HG02840 (cell line): ENCODE results near the gene ALDOB.

Experiments
- ATAC-seq: cut with Tn5 transposase; IDR thresholded peaks from one replicate; pipeline ENCODE4 v1.9.1; 2021; ENCODE audit warnings: mild to moderate bottlenecking, moderate library complexity, moderate number of reproducible peaks; ENCODE audit not compliant: unreplicated experiment, low FRiP score

The ALDOB gene

DNA sequence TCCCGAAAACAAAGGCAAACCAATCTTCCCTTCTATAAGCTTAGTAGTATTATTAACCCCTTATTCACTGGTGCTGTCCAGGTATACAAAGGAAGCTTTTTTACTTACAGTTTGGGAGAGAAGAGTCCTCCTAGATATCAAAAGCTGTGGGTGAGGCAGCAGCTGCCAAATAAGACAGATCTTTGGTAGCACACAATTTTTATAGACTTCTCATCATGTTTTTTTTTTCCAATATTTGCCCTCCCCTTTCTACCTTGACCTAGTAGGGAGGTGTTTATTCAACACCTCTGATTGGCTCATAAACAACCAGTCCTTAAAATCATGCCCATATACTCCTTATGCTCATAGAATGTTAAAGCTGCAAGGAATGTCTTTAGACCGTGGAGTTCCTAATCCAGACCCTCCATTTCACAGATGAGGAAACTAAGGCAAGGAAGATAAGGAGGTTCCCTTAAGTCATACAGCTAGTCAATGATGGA, at the start of gene ALDOB:
Gene ALDOB (minus strand): TSS at position 174 of the 479 bp plus-strand sequence. CDS start 4,887 bp downstream, outside the sequence.
- no peak for ATAC-seq

DNA sequence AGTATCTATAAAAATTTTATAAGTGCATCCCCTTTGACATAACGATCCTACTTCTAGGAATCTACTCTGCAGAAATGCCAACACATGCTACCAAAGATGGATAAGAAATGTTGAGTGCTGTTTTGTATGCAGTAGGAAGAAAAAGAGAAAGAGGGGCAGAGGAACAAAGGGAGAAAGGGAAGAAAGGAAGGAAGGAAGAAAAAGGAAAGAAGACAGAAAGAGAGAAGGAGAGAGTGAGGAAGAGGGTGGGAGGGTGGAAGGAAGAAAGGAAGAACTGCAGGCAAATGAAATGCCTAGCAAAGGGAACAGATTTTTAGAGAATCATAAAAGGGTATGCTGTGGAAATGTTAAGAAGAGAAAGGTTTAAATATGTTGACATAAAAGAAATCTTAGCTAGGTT, 48.5 kb upstream of the ALDOB start:
- ATAC-seq: no peak

DNA sequence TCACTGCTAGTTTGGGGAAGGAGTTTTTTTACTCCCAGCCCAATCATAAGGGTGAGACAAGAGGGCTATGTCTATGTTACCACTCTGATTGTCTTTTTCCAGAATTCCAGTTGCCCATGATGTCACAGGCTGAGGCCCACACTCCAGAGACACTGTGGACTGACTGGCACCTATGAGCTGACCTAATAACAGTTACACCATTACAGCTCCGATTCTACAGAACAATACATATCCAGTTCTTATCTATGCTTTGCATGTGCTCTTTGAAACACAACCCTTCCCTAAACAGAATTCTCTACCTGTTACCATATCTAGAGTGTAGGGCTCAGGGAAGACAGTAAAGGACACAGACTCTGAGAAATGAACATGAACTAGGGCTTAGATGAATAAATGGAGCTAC, 45.7 kb upstream of the ALDOB start:
- no peak for ATAC-seq

- ATAC-seq: no peak
Observed at GRCh38 chr9:101480386-101480785, 44.8 kb upstream of the ALDOB start.

DNA sequence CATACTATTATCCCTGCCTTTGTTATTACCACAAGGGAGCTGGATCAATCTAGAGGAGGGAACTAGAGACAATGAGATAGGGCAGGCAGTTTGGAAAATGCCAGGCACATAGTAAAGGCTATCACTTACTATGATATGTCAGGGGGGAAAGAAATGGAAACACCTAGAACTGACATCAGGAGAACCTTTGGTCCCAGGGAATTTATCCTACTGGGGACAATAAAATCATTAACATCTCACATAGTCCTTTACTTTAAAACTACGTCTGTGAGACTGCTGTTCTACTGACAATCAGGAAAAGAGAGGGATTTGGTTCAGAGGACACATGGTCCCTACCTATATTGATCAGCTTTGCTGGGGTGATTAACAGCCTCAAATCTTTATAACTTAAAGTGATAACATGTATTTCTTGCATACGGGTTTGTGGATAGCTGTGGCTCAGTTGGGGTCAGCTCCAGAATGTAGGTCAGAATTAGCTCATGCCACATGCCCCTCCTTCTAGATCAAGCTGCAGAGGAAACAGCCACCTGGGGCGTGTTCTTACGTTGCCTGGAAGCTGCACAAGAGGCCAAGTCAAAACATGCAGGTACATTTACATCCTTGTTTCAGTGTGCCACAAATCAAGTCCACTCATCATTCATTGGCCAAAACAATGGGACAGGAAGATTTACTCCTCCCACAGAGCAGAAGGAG, 43.9 kb upstream of the ALDOB start:
- ATAC-seq: no peak

DNA sequence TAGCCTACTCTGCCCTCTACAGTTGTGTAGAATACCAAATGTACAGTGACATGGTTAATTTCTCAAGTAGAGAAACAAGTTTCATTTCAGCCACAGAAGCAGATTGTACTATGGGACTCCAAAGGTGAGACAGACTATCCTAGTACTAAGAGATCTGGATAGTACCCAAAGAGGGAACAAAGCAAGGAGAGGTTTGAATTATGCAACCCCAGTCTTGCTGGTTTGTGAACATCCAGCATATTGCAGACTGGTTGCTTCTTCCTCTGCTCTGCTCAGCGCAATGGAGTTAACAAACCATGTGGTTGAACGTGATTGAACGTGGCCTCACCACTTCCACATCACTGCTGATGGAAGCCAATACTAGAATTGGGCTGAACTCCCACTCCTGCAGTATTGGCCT, 43.3 kb upstream of the ALDOB start:
- no peak for ATAC-seq

DNA sequence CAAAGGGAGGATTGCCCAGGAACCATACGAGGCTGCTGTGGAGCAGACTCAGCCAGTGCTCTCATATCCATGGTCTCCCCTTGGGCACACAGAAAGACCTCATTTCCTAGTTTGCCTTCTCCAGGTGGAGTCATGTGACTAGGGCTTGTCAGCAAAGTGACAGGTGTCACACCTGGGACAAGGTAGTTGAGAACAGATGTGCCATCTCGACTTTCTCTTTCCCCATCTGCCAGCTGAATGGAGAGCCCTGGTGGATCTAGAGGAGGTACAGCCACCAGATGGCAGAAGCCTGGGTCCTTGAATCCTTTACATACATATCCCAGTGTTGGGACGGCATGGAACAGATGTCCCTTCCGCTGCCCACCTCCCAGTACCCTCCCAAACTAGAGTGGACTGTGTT, 42.9 kb upstream of the ALDOB start:
- ATAC-seq: no peak

- no peak for ATAC-seq
Observed at GRCh38 chr9:101477736-101478135, 42.2 kb upstream of the ALDOB start.

- no peak for ATAC-seq
Observed at GRCh38 chr9:101477214-101477613, 41.6 kb upstream of the ALDOB start.

GRCh38 chr9:101476576-101477208, 41.1 kb upstream of the ALDOB start:
- no peak for ATAC-seq

DNA sequence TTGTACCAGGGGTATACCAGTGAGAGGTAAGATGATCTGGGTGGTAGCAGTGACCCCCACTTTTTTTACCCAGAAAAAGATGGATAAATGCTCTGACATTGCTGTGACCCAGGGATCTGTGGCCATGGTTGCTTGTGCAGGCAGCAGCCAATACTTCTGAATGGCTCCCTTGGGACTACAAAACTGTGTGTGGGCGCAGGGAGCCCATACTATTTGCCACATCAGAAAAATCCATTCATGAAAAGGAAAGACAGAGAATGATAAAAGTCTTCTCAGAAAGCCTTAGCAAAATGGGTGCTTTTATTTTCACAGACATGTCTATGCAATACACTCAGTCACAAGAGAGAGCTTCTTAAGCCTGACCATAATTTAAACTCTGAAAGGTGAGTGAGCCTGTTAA, 37.3 kb upstream of the ALDOB start:
- no peak for ATAC-seq

GRCh38 chr9:101470929-101471328, 35.4 kb upstream of the ALDOB start:
- no peak for ATAC-seq

- no peak for ATAC-seq
Observed at GRCh38 chr9:101470021-101470420, 34.4 kb upstream of the ALDOB start.

DNA sequence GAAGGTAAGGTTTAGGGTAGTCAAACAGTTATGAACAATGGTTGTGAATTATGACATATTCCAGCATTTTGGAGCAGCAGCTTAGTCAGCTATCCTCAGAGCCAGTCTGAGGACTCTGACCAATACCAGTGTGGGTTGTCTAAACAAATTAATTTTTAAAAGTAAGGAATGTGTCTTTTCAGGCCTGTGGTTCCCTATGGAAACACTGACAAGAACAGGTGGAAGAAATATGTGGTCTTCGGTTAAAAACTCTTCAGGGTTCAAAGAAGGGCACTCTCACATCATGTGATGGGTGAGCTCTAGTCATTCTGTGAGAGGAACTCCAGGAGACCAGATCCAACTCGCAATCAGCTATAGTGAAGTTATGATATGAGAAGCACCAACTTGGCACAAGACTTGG, 33.5 kb upstream of the ALDOB start:
- no peak for ATAC-seq

DNA sequence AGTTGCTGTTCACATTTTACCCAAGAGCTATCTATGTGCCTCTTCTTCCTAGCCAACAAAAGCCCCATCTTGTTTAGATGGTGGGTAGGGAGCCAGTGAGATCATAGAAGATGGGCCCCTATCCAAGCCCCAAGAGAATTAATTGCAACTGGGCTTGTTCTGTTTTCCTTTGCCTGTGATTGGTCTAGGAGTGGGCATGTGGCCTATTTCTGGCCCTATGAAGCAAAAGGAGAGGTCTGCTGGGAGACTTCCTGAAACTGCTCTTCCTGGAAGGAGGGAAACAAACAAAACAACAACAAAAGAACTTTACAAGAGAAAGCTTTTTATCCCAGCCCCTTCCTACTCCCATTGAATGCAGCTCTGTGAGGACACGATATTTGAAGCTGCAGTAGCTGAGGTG, 32.5 kb upstream of the ALDOB start:
- ATAC-seq: no peak

DNA sequence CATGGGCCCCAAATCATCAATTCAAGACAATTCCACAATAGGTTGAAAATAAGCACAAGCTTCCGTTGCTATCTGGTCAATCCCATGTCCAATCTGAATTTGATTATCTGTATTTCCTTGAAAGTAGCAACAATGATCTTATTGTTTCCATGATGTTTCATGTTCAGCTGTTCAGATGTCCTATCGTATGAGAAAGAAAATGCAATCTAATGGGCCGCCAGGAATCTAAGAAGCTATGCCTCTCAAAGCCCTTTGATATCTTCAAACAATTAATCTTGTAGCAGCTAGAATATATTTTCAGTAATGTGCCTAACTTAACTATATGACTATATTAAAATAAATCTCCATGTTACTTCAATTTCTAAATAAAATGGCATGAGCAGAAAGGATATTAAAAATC, 32.1 kb upstream of the ALDOB start:
- ATAC-seq: no peak

GRCh38 chr9:101466863-101467262, 31.3 kb upstream of the ALDOB start:
- ATAC-seq: no peak

- ATAC-seq: no peak
Observed at GRCh38 chr9:101465326-101465915, 29.8 kb upstream of the ALDOB start.

DNA sequence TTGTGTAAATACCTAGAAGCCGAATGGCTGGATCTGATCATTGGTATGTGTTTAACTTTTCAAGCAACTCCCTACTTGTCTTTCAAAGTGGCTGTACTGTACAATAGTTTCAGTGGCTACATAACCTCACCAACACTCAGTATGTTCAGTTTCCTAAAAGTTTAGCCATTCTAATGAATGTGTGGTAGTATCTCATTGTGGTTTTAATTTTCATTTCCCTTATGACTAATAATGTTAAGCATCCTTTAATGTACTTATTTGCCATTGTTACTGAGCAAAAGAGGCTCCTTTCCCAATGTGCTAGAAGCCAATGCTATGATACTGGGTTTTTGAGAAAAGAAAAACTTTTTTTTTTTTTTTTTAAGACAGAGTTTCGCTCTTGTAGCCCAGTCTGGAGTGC, 27.8 kb upstream of the ALDOB start:
- no peak for ATAC-seq

GRCh38 chr9:101462558-101462957, 27.0 kb upstream of the ALDOB start:
- ATAC-seq: no peak

DNA sequence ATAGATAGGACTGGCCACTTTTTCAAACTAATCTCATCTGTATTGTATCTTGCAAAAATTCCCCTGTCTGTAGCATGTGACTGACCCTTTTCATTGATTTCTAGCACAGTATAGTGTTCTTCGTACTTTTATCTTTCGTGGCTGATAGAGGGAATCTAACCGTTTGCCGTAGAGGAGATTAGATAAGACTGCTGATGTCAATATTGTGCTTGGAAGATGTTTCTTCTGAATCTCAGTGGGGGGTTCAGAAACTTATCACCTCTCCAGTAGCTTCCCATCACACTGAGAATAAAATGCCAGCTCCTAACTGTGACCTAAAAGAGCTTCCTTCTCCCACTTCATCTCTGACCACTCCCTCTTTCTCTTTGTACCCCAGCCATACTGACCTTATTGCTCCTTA, 25.4 kb upstream of the ALDOB start:
- no peak for ATAC-seq
